ENCODE measurements around the gene DLX1.
A peak's percentile ranks its signal among the peaks of the same experiment; 100 is the strongest.

DLX1 gene

GRCh38 chr2:172096626-172097547, 11.6 kb downstream of the DLX1 start:
- Mint-ChIP-seq H3K4me3 (peak overlapping the region; percentile 84), H3K9me3 (ENCODE audit: low read depth) (no peaks in the 10 kb centered on the region), H3K36me3 (no peaks in the 10 kb centered on the region), H3K4me1 (ENCODE audit: low read depth) (peaks cover 51% of the 10 kb centered on the region), H3K27ac (no peak overlapping the region), H3K27me3 (peaks cover 43% of the 10 kb centered on the region)

- Mint-ChIP-seq H3K9me3 (ENCODE audit: low read depth) (no peaks in the 10 kb centered on the region), H3K27me3 (peaks cover 38% of the 10 kb centered on the region), H3K36me3 (no peaks in the 10 kb centered on the region), H3K4me1 (ENCODE audit: low read depth) (peaks cover 54% of the 10 kb centered on the region), H3K27ac (no peak overlapping the region), H3K4me3 (peak overlapping the region; percentile 58)
Observed at GRCh38 chr2:172097557-172098131, 12.3 kb downstream of the DLX1 start.

DNA sequence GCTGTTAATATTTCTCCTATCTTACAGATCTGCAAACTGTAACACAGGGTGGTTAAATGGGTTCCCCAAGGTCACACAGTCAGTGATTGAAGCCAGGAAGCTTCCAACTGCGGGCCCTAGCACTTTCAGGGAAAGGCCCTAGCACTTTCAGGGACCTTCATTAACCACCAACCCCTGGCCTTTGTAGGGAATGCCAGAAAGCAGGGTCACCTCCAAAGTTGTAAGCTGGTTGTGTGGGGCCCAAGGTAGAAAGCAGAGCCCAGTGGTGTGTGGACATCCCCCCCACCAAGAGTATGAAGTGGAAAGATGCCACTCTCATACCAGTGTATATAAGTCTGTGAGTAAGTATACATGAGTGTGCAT, 13.0 kb downstream of the DLX1 start:
- Mint-ChIP-seq H3K4me3 (peak overlapping the region; percentile 73), H3K27me3 (peaks cover 36% of the 10 kb centered on the region), H3K27ac (no peak overlapping the region), H3K9me3 (ENCODE audit: low read depth) (no peaks in the 10 kb centered on the region), H3K4me1 (ENCODE audit: low read depth) (peaks cover 55% of the 10 kb centered on the region), H3K36me3 (no peaks in the 10 kb centered on the region)

DNA sequence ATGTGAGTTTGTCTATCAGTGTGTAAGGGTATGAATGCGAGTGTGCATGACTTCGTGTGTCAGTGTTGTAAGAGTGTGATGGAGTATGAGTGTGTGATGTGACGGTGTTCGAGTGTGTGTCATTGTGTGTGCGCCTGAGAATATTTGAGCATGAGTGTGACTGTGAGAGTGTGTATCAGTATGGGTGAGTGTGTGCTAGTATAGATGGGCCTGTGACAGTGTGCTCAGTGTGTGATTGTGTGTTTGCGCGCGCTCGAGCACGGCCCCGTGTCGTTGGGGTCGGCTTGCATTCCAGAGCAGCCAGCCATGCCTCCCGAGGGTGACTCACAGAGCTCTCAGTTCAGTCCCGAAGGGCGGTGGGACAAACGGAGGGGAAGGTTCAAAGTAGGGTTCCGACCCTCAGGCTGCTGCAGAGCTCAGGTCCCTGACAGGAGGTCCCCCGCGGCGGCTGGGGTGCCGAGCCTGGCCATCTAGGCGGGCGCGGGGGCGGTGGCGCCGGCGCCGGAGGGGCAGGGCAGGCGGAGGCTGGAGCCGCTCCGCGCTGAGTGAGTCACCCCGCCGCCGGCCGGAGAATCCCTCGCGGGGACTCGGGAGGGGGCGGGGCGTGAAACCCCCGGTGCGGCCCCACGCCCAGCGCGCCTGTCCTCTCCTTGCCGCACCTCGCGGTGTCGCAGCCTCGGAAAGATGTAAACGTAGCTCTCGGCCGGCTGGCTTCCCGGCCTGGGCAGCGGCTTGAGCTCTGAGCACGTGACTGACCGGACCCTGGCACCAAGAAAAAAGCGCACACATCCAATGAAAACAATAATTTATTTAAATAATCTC, 13.6 kb downstream of the DLX1 start:
- no peaks in the 10 kb centered on the region for H3K36me3 Mint-ChIP-seq
- peaks cover 56% of the 10 kb centered on the region for H3K4me1 Mint-ChIP-seq (ENCODE audit: low read depth)
- H3K9me3 Mint-ChIP-seq (ENCODE audit: low read depth), result no peaks in the 10 kb centered on the region
- peaks cover 35% of the 10 kb centered on the region for H3K27me3 Mint-ChIP-seq
- H3K4me3 Mint-ChIP-seq, result peak overlapping the region; percentile 73
- H3K27ac Mint-ChIP-seq, result no peak overlapping the region

- peaks cover 37% of the 10 kb centered on the region for H3K27me3 Mint-ChIP-seq
- no peak overlapping the region for H3K27ac Mint-ChIP-seq
- no peaks in the 10 kb centered on the region for H3K36me3 Mint-ChIP-seq
- H3K9me3 Mint-ChIP-seq (ENCODE audit: low read depth), result no peaks in the 10 kb centered on the region
- H3K4me1 Mint-ChIP-seq (ENCODE audit: low read depth), result peaks cover 58% of the 10 kb centered on the region
- no peak overlapping the region for H3K4me3 Mint-ChIP-seq
Observed at GRCh38 chr2:172099472-172100079, 14.3 kb downstream of the DLX1 start.

GRCh38 chr2:172100080-172100934, 15.0 kb downstream of the DLX1 start:
- Mint-ChIP-seq H3K9me3 (ENCODE audit: low read depth) (no peaks in the 10 kb centered on the region), H3K4me1 (ENCODE audit: low read depth) (peaks cover 58% of the 10 kb centered on the region), H3K27me3 (peaks cover 39% of the 10 kb centered on the region), H3K36me3 (no peaks in the 10 kb centered on the region), H3K4me3 (peak overlapping the region; percentile 83), H3K27ac (peak overlapping the region; percentile 23)

DNA sequence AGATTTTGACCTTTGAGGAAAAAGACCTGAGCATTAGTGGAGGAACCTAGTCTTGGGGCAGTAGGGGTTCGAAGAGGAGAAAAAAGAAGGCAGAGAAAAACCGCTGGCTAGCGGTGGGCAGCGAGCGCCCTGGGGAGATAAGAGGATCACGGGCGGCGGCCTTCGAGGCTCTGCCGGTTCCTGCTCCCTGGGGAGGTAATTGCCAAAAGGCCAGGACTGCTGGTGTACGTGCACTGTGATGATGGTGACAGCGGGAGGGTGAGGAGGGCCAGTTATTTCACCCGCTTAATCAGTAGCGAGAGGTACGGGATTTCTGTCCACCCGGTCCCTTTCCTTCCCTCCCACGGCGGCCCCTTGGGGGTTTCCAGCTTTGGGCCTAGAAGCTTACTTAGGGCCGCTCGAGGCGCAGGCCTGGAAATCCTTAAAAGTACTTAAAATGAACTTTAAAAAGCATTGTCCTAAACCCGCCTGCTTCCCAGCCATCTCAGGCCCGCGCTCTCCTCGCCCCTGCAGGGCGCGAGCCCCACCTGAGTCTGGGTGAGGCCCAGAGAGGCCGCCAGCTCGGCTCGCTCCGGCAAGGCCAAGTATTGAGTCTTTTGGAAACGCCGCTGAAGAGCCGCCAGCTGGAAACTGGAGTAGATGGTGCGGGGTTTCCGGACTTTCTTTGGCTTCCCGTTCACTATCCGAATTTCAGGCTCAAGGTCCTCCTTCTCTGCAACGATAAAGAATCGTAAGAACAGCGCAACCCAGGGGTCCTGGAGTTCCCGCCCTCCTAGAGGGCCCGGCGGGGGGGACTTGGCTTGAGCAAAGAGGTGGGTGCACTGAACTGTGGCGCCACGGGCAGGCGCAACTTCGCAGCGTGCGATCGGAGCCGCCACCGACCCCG, 15.9 kb downstream of the DLX1 start:
- Mint-ChIP-seq H3K27ac (peak overlapping the region; percentile 23), H3K4me3 (peak overlapping the region; percentile 83), H3K4me1 (ENCODE audit: low read depth) (peaks cover 57% of the 10 kb centered on the region), H3K36me3 (no peaks in the 10 kb centered on the region), H3K9me3 (ENCODE audit: low read depth) (no peaks in the 10 kb centered on the region), H3K27me3 (peaks cover 41% of the 10 kb centered on the region)

- Mint-ChIP-seq H3K4me3 (peak overlapping the region; percentile 83), H3K9me3 (ENCODE audit: low read depth) (no peaks in the 10 kb centered on the region), H3K27ac (no peak overlapping the region), H3K36me3 (no peaks in the 10 kb centered on the region), H3K27me3 (peaks cover 38% of the 10 kb centered on the region), H3K4me1 (ENCODE audit: low read depth) (peaks cover 59% of the 10 kb centered on the region)
Observed at GRCh38 chr2:172101821-172102390, 16.6 kb downstream of the DLX1 start.

DNA sequence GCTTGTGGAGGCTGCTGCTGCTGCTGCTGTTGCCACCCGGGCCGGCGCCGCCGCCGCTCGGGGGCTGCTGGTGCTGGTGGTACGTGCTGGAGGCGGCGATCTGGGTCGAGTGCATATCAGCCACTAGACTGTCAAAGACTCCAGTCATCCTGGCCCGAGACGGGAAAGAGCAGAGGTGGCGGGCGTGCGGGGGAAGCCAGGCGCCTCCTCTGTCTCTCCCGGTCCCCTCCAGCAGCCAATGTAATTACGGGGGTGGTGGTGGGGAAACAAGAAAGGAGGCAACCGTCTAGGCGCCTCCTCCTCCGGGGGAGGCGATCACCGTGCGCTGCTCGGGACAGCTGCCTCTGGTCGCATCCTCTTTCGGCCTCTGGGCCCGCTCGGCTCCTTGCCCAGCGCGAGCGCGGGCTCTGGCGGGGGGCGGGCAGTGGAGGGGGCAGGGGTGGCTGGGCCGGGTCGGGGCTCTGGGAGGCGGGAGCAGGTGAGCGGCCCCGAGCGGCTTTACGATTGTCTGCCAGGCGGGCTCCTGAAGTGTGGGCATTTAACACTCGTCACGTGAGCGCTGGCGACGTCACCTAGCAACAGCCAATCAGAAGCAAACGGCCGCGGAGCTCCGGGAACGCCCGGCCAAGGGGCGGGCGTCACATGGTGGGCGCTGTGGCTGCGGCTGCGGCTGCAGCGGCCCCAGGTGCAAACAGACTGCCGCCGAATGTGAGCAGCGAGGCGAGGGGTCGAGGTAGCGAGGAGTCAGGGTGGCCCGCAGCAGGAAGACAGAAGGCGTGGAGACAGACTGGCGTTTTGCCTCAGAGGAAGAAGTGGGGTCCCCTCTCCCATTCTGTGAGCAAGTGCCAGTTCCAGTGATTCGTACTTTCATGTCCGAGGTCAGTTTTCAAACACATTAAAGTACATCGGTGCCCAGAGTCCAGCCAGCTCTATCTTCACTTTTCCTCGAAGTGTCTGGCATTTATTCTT, 17.4 kb downstream of the DLX1 start, which contains the start of gene DLX2:
Gene DLX2 (minus strand): TSS at position 510 of the 969 bp plus-strand sequence. CDS start 362 bp downstream, at position 148.
- H3K36me3 Mint-ChIP-seq, result no peaks in the 10 kb centered on the region
- peaks cover 37% of the 10 kb centered on the region for H3K27me3 Mint-ChIP-seq
- H3K27ac Mint-ChIP-seq, result peak within 1 kb of the TSS; percentile 84

DNA sequence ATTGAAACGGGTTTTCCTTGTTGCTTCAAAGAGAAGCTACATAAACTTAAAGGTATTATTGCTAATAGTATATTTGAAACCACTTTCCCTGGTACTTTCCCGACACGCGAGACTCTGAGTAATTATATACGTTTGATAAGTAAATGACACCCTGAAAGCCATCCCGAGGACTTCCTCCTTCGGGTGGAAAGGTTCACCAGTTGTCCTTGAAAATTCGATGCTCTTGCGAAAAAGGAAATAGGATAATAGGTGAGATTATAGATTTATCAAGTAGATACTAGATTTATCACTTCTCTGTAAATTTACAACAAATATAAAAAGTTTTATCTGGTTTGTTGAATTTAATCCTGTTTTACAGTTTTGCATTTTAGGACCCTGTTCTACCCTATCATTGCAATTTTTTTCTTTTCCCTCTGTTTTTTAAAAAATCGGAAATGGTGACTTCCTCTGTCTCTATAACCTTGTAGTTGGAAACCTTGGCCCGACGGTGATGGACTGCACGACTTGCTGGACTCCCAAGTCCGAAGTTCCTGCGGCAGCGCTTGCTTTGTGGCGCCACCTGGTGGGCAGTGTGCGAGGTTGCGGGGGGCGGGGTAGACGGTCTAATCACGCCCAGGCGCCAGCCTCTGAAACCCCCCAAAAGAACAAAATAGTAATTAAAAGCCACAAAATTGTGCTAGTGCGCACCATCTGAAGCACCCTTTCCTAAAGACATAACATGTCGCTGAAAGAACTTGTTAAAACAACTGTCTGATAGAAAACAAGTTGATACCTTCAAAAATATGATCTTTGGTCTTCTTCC, 18.4 kb downstream of the DLX1 start:
- H3K27ac Mint-ChIP-seq, result peak overlapping the region; percentile 84
- H3K4me1 Mint-ChIP-seq (ENCODE audit: low read depth), result peaks cover 61% of the 10 kb centered on the region
- no peaks in the 10 kb centered on the region for H3K36me3 Mint-ChIP-seq
- H3K4me3 Mint-ChIP-seq, result peak overlapping the region; percentile 83
- H3K9me3 Mint-ChIP-seq (ENCODE audit: low read depth), result no peaks in the 10 kb centered on the region
- H3K27me3 Mint-ChIP-seq, result peaks cover 43% of the 10 kb centered on the region

More for the DNA sequence above, 17.4 kb downstream of the DLX1 start, which contains the start of gene DLX2:
- Mint-ChIP-seq H3K4me1 (ENCODE audit: low read depth) (peaks cover 58% of the 10 kb centered on the region), H3K4me3 (peak within 1 kb of the TSS; percentile 83), H3K9me3 (ENCODE audit: low read depth) (no peaks in the 10 kb centered on the region)

DNA sequence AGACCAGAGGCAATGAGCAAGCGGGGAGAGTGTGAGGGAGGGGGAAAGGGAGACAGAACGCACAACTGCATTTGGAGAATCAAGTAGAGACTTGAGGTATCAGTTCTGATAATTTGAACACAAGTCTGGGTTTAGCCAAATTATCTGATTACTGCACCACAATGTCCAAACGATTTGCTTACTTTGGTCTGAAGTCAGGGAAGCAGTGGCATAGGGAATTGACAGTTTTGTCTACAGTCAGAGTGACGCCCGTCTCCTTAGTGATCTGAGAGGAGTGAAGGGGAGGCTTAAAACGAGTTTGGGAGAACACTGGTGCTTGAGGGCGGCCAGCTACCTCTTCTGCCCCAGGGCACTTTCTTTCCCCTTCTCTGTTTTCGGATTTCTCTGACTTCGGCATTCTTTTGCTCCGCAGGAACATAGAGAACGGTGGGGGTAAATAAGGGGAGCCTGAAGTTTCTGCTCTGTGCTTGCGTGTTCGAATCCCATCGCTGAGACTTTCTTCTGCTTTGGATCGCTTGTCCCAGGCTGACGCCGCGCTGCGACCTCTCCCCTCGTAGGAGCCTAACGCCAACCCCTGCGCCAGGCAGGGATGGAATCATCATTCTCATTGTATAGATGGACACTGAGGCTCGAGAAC, 20.3 kb downstream of the DLX1 start:
- Mint-ChIP-seq H3K4me3 (no peak overlapping the region), H3K27me3 (peaks cover 47% of the 10 kb centered on the region), H3K4me1 (ENCODE audit: low read depth) (peaks cover 60% of the 10 kb centered on the region), H3K9me3 (ENCODE audit: low read depth) (no peaks in the 10 kb centered on the region), H3K27ac (no peak overlapping the region), H3K36me3 (no peaks in the 10 kb centered on the region)

Measured in activated naive CD8-positive, alpha-beta T cell (primary cell).